DMS 273 (cell line): ENCODE data around the gene TTF2.
A peak's percentile ranks its signal among the peaks of the same experiment; 100 is the strongest.

Source experiments
- DNase-seq: peaks from one replicate; lab custom pipeline; 2025; ENCODE audit not compliant: unreplicated experiment; lab: John Stamatoyannopoulos, UW

Gene TTF2

DNA sequence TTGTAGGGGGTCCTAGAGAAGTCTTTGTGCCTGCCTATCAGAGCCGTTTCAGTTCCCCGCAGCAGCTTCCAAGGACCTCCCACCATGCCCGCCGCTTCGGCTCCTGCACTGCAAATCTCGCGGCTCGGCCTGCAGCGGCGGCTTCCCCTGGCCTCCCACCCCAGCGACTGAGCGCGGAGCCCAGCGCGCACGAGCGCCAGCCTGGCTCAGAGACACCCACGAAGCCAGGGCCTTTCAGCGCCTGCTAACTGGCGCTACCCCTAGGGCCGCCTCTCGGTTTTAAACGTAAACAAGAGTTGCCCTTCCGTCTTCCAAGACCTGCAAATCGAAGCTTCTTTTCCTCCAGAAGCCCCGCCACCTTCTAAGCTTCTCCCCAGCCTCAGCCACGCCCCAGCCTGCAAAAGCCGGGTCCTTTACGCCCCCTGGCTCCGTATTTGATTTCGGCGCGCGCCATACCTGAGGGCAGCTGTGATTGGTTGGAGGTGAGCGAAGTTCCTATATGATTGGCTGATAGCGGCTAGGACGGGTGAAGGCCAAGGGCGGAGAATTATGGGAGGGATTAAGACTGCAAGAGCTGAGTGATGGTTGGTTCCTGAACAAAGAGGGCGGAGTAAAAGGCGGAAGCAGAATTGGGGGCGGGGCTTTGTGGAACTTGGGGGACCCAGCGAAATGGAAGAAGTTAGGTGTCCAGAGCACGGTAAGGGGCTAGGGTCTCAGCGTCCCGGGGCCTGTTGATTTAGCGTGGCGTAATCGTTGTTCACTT is at the start of gene TTF2:
TSS of gene TTF2 (plus strand) at position 649 of the 763 bp plus-strand sequence. CDS start at position 670, 21 bp downstream.
- DNase-seq: peak; percentile 99

DNA sequence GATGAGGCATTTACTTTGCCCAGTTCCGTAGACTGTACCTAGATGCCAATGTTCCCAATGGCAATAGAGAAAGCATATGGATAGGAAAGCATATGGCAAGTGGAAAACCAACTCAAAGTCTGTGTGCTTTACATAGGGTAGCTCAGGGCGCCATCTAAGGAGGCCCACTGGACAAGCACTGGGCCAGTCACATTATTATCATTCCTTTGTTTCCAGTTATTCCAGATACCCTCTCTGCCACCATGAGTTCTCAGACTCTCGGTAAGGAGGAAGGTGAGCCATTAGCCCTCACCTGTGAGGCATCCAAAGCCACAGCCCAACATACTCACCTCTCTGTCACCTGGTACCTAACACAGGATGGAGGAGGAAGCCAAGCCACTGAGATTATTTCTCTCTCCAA is 48.8 kb upstream of the TTF2 start:
- no peak for DNase-seq

DNA sequence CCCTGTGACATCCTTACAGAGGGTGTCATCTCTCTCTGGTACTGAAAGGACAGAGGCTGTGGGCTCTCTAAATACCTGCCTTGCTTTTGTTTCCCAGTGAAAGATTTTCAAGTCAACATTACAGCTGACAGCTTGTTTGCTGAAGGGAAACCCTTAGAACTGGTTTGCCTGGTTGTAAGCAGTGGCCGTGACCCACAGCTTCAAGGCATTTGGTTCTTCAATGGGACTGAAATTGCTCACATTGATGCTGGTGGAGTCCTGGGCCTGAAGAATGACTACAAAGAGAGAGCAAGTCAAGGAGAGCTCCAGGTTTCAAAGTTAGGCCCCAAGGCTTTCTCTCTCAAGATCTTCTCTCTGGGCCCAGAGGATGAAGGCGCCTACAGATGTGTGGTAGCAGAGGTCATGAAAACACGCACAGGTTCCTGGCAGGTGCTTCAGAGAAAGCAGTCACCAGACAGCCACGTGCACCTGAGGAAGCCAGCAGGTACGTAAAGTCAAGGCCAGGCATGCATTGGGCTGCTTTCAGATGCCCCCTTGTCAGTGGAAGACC is 46.7 kb upstream of the TTF2 start:
- no peak for DNase-seq

DNA sequence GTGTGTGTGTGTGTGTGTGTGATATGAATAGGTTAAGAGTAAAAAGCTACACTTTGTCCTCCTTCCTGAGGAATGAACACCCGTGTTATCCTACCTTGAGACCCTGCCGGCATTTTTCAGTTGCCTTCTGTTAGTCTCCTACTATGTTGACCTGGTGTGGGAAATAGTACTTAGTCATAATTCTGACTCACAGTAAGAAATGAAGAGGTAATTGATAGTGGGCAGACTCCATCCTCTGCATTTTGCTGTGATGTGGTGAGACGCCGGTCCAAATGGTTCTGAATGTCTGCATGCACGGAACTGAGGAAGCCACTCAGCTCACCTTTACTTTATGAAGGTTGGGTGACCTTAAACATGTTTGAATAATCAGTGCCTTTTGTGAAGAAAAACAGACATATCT is 45.9 kb upstream of the TTF2 start:
- no peak for DNase-seq

DNA sequence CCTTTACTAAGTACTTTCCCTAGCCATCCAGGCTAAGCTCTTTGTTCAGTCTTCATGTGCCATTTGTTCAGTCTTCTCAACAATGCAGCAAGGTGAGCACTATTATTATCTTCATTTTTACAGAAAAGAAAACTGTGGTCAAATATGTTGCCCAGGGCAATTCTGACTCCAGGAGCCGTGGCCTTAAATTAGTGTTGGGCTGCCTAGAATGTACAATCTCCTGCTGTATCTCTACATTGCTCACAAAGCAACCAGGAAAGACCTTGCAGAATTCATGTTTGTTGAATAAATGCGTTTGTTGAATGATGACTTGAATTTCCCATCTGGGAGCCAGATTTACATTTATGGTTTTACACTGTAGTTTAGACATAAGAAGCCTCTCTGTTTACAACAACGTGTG is 44.4 kb upstream of the TTF2 start:
- no peak for DNase-seq

DNA sequence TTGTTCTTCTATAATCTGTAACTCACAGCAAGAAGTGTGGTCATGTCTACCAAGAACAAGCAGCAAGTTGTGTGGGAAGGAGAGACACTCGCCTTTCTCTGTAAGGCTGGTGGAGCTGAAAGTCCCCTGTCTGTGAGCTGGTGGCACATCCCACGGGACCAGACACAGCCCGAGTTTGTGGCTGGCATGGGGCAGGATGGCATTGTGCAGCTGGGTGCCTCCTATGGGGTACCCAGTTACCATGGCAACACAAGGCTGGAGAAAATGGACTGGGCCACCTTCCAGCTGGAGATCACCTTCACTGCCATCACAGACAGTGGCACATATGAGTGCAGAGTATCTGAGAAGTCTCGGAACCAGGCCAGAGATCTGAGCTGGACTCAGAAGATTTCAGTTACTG is 43.1 kb upstream of the TTF2 start:
- DNase-seq: peak; percentile 36

DNA sequence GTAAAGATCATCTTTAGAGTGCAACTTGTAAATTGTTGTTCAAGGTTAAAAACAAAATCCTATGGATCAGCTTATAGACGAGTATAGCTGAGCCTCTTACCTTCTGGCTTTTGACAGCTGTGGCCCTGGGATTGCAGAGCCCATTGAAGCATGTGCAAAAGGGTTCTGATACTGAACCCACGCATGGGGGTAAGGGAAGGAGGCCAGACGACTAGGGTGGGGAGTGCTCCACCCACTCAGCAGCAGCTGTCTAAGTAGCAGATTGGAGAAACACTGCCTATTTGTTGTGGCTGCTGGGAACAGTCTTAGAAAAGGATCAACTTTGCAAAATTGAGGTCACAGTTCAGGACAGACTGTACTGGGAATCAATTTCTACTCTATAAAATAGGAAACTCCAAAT is 42.5 kb upstream of the TTF2 start:
- peak; percentile 89 for DNase-seq

DNA sequence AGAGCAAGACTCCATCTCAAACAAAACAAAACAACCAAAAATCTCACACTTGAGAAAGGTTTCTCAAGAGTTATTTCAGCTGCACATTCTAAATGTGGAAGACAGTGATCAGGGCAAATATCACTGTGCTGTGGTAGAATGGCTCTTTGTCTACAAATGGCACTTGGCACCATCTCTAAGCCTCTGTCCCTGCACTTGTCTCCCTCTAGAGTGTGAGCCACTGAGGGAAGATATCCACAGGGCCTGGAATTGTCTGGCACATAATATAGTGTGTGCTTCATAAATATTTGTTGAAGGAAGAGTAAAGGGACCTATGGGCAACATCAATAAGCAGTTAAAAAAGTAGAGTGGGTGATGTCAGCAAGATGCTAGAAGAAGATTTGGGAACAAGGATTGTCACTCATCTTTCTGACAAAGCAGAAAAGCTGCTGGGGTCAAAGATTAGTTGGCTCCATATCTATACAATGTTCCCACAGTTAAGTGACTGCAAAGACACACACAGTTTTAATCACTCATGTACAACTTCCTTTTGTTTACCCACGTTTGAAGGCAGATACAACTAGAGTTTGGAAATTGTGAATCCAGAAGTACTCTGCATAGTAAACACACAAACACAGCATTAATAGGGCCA is 39.5 kb upstream of the TTF2 start:
- DNase-seq: no peak

DNA sequence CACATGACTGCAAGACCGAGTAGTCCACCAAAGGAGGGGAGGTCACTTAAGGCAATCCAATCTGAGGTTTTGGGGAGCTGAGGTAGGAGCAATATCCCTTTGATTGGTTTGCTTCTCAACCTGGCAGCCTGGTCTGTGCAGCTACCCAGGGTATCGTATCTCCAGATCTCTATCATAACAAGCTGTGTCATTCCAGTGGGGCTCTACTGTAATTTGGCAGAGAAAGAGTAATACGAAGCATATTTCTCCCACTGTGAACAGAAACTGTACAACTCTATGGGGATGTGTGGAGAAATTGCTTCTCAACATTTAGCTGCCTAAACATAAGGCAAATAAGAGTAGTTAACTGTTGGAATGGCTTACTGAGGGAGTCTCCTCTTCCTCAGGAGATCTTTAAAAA is 38.0 kb upstream of the TTF2 start:
- peak; percentile 21 for DNase-seq

DNA sequence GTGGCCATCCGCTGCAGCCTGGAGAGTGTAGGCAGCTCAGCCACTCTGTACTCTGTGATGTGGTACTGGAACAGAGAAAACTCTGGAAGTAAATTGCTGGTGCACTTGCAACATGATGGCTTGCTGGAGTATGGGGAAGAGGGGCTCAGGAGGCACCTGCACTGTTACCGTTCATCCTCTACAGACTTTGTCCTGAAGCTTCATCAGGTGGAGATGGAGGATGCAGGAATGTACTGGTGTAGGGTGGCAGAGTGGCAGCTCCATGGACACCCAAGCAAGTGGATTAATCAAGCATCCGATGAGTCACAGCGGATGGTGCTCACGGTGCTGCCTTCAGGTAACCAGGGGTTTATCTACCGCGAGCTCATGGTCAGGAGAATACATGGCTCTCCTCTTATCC is 34.6 kb upstream of the TTF2 start:
- no peak for DNase-seq

DNA sequence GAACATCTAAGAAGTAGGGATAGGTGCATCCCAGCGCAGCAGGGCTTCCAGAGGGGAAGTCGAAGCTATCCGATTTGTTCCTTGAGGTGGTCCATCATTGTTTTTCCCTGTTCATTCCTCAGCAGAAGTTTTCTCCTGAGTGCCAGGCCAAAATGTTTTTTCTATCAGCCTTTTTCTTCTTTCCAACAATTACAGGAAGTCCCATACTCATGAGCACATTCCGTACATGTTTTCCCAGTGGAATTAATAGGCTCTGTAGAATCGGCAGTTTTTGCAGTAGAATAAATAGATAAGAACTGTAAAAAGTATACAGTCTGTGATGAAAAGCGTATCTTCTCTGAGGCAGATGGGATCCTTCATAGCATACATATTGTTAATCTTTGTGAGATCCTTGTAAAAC is 33.8 kb upstream of the TTF2 start:
- no peak for DNase-seq

DNA sequence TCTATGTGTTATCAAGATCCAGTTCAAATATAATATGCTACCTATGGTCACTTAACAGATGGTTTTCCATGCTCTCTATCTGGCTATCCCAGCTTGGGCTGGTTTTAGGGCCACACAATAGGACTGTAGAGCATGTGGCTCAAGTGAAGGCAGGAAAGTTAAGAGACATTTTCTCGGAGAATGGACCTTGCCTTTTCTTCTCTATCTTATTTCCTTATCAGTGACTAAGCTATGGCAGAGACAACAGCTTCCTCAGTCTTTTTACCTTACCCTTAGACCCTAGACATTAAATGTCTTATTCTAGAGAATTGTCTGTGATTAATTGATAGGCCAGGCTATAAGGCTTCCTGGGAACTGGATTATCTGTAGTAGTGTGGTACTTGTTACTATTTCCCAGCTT is 30.4 kb upstream of the TTF2 start:
- DNase-seq: no peak

DNA sequence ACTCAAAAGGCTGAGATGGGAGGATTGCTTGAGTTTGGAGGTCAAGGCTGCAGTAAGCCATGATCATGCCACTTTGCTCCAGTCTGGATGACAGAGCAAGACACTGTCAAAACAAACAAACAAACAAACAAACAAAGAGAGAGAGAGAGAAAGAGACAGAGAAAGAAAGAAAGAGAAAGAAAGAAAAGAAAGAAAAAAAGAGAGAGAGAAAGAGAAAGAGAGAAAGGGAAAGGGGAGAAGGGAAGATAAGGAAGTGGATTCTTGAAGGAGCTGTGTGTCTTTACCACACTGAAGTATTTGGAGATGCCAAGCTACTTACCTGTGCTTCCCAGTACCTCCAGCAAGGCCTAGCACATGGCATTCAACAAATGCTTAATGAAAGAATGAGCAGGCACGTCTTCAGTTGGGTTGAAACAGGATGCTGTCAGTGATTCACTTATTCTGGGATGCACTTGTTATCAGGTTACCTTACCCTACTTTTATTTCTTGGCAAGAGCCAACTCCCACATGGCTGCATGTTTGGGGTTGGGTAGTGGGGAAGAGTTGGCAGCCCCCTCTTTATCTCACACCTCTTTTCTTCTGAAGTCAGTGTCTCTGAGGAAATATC is 29.8 kb upstream of the TTF2 start:
- no peak for DNase-seq

DNA sequence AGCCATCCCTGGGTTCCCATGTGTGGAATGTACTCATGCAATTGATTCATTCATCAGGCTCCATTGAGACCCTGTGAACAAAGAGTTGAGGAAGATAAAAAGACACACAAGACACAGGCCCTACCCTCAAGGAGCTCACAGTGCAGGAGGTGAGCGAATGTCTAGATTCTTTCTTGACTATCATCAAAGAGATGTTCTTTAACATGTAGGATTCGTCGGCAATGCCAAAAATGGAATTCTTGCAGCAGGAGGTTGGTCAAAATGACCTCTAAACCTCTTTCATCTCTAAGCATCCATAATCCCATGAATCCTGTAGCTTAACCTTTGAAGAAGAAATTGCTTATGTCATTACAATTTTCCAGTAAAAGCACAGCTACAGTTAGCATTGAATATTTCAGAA is 27.9 kb upstream of the TTF2 start:
- no peak for DNase-seq

DNA sequence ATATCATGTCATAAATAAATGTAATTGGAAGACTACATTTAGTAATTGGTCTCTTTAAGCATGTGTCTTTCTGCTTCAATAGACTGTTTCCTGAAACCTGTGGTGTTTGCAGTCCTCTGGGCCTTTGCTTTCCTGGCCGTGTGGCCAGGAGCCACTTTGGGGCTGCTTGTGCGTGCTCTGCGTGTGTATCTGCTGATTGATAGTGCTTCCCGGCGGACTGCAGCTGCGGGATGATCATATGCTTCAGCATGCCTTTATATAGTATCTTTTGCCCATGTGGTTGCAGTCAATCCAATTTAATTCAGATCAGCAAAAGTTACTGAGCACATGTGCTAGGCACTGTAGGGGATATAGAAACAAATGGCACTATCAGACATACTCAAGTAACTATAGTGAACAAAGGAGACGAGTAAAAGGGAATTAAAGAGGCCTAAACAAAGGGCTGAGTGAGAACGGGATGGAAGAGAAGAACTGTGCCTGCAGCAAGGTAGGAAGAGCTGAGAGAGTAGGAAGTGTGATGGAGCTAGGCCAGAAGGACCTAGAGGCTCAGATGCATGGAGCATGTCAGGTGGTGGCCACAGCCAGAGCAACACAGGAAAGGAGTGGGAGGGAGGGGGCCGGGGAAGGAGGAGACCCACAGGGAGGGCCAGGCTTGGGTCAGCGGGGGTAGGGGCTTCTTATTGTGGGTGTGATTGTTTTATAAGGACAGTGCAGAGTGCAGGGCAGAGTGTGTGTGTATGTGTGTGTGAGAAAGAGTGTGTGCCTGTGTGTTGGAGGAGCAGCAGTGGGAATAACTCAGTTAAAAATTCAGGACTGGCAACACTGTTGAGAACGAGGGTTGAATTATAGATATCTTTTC is 27.2 kb upstream of the TTF2 start:
- DNase-seq: no peak

DNA sequence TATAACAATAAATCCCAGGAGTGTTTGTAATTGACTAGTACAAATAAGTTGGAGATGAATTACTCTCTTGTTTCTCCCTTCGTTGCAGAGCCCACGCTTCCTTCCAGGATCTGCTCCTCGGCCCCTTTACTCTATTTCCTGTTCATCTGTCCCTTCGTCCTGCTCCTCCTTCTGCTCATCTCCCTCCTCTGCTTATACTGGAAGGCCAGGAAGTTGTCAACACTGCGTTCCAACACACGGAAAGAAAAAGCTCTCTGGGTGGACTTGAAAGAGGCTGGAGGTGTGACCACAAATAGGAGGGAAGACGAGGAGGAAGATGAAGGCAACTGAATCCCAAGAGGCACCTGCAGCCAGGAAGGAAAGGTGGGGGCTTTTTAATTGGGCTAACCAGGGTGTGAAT is 26.4 kb upstream of the TTF2 start:
- DNase-seq: no peak

DNA sequence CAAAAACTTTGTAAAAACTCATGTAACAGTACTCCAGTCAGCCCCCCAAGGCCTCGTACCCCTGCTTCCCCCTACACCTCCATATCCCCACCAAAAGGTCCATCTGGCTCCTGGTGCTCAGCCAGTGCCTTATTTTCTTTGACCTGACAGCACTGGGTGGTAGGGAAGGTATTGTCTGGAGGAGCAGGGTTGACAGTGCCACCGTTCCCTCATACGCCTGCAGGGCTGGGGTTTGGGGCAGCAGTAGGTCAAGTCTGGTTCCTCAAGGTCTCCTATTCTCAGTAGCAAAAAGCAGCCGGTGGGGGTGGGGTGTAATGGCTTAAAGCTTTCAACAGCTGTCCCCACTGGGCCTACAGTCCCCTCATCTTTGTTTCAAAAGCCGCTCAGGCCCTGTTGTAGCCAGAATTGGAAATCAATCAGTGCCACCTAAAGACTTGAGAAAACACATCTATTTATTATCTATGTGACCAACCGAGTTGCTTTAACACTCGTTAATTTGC is 25.3 kb upstream of the TTF2 start:
- no peak for DNase-seq

DNA sequence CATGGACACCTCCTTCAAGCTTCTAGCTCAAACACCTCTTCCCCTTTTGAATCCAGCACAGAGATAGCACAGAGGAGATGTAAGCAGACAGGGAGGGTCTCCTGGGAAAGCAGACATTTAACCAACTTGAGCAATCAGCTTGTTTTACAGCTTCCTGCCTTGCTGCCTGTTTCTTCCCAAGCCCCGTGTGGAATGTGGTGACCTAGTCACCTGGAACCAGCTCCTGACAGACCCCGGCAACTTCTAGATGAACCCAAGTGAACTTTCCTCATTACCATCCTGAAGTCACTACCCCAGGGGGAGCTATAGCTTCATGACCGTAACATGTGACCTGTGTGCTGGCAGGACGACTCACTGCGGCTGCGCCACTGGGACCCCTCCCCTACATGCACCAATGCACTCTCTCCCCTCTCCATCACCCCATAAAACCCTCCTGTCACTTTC is 24.1 kb upstream of the TTF2 start:
- no peak for DNase-seq

DNA sequence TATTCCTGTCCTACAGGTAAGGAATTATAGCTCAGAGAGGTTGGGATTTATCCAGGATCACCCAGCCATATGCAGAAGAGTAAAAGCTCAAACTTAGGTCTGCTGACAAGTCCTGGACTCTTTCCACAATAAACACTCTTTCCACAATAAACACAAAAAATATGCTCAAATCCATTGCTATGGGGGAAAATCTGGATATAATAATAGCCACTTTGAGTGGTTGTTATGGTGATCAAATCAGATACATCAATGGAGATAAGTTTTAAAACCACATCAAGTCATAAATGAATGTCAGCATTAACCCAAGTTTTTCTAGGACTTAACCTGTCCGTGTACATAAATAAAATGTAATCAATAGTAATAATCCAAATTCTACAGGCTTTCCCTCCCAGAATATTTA is 22.3 kb upstream of the TTF2 start:
- DNase-seq: no peak

DNA sequence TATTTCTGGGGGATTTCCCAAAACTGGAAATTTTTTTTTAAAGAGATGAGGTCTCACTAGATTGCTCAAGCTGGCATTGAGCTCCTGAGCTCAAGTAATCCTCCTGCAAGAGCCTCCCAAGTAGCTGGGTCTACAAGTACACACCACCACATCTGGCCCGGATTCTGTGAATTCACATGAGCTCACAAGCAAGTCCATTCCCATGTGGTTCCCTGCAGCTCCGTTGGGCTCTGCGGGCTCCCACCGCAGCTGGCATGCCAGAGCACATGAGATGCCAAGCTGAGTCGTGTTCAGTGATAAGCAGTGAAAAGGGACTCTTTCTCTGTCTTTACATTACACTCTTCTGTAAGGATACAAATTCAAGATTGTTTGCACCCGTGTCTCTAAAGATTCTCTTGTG is 21.9 kb upstream of the TTF2 start:
- peak; percentile 20 for DNase-seq

DNA sequence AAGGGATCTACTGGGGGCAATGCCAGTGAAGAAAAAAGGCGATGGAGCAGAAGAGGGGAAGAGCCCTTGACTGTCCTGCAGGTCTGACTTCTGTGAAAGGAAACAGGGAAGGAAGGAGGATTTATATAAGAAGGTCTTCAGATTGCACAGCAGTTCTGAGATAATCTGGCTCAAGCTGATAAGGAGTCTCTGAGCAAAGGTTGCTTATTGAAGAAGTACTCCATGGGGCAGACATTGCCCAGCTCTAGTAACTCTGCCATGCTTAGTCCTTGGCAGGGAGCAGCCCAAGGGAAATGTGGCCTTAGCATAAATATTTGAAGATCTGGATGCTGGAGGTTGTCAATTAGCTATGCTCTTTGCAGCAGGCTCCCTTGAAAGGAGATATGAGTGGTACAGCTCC is 15.9 kb upstream of the TTF2 start:
- no peak for DNase-seq
